Measurements from ENCODE around the gene EFNA1. TPM values are rescaled to one million over a fixed set of nuclear protein-coding genes. Genes with fewer than 3 reads are reported as not detected.

The EFNA1 gene
- total RNA-seq (107 and 111 TPM in 2 replicates), polyA plus RNA-seq (289 and 295 TPM in 2 replicates), polyA minus RNA-seq (211 and 255 TPM in 2 replicates), Bru-seq, nascent RNA (percentile 77 among the genes with signal in this experiment), BruChase-seq, experiment 1, labeled RNA remaining after a 6-hour chase (percentile 87 among the genes with signal in this experiment), BruChase-seq, experiment 2, labeled RNA remaining after a 2-hour chase (percentile 92 among the genes with signal in this experiment)
- polyA plus RNA-seq (2011; cell fraction: cytosol; rRNA removed) = 268 and 300 TPM in 2 replicates
- 383 and 395 TPM in 2 replicates for polyA plus RNA-seq (2011; cell fraction: nucleus; rRNA removed)
- 46.9 and 49.6 TPM in 2 replicates for polyA plus RNA-seq (2012)
- 133 TPM for polyA minus RNA-seq (2011; cell fraction: cytosol; rRNA and poly(A)+ RNA removed)
- polyA minus RNA-seq (2011; cell fraction: nucleus; rRNA and poly(A)+ RNA removed) = 87.5 and 107 TPM in 2 replicates
- long read RNA-seq, transcript EFNA1-201 (4 exons, 1,444 nt) = minor isoform, 78 of 496 reads
- long read RNA-seq, transcript EFNA1-204 (5 exons, 1,083 nt) = minor isoform, 6 of 496 reads
- long read RNA-seq, transcript EFNA1-203 (4 exons, 1,288 nt) = minor isoform, 8 of 496 reads
- long read RNA-seq, transcript EFNA1-202 (5 exons, 1,926 nt) = major isoform, 360 of 496 reads
- long read RNA-seq, partial matches to known transcripts = 34 of 496 reads
- long read RNA-seq, other reads (novel, unspliced or antisense) = 9 of 496 reads

DNA sequence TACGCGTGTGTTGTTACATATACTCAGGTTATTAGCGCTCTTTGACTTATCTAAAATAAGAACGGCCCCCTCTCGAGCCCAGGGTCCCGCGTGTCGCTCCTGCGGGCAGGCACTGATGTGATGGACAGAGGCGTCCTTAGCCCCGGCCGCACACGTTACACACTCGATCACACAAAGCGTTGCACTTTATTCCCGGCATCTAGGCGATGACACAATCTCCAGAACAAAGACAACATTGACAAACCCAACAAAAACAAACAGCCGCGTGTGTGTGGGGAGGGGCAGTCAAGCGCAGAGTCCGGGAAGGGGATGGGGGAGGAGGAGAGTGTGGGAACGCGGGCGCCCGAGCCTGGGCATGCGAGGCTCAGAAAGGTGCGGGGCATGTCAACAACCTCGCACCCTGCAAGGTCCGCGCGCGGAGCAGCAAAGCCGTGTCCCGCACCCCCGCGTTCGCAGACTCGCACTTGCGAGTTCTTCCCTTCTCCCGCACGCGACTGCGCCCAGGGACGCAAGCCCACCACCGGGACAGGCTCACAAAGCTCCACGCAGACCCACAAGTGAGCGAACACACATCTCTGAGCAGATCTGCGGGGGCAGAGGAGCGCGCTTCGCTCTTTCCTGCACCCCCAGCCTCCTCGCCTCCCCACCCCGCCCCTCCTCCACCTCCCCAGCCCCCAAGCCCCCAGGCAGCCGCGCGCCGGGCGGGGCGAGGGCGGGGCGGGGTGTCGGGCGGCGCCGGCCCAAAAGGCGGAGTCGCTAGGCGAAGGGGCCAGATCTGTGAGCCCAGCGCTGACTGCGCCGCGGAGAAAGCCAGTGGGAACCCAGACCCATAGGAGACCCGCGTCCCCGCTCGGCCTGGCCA, at the start of gene EFNA1:
Gene EFNA1, plus strand, starts transcription at position 772 of the 862 bp plus-strand sequence. CDS start 102 bp downstream, outside the sequence.
- DNase-seq (ENCODE audit: low read depth, low spot score) = peak; percentile 93
- POLR2A ChIA-PET = no interaction called here
- BruUV-seq (replicated peaks) = no TSS peak

More for the DNA sequence above, at the start of gene EFNA1:
- peak; percentile 93 for FAIRE-seq
- peak within 1 kb of the TSS; percentile 51 to 95 (median 91) for H3K4me3 ChIP-seq (replicated peaks in 1 of 3; ENCODE audit: insufficient read depth in 1 of 3, low read depth in 1 of 3, low read length in 3 of 3)
- intact Hi-C loops (cut with micrococcal nuclease) = loop anchor here (1.0 to 5.0 kb wide), 4 partner anchors 8 to 155 kb away; partner anchors contain the start of genes CKS1B, DPM3, SHC1 and SLC50A1
- peaks cover 59% of the 10 kb centered on the region for H3K4me1 ChIP-seq (ENCODE audit: control insufficient read depth, extremely low read depth, insufficient read depth, low read length)
- H2AFZ ChIP-seq (ENCODE audit: low read depth, low read length) = peak within 1 kb of the TSS; percentile 46
- TF ChIP-seq MYC (IDR thresholded peaks at IDR 0.05; ENCODE audit: low read depth, low read length) (peak; percentile 14), EZH2 (IDR thresholded peaks at IDR 0.05; ENCODE audit: borderline replicate concordance, low read depth, low read length, severe bottlenecking) (no peak), POLR2A (IDR thresholded peaks at IDR 0.05; ENCODE audit: low read depth, low read length) (peak; percentile 95), JUN (IDR thresholded peaks at IDR 0.05; ENCODE audit: borderline replicate concordance, insufficient read depth, insufficient read length, low read depth) (no peak), FOS (IDR thresholded peaks at IDR 0.05; ENCODE audit: borderline replicate concordance, insufficient read depth, low read length) (no peak), CTCF (IDR thresholded peaks at IDR 0.05; ENCODE audit: extremely low read depth in 1 of 2, insufficient read depth in 1 of 2, low read depth in 1 of 2, low read length in 2 of 2) (no peak), POLR2AphosphoS5 (IDR thresholded peaks at IDR 0.05; ENCODE audit: insufficient read depth, low read depth, low read length) (peak; percentile 85), GATA2 (IDR thresholded peaks at IDR 0.05; ENCODE audit: insufficient read depth, insufficient read length, low read depth, low read length) (no peak)
- TF ChIP-seq, protein P1, sequence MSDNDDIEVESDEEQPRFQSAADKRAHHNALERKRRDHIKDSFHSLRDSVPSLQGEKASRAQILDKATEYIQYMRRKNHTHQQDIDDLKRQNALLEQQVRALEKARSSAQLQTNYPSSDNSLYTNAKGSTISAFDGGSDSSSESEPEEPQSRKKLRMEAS (IDR thresholded peaks at IDR 0.05; ENCODE audit: insufficient read depth, insufficient read length) = peak; percentile 39
- no peaks in the 10 kb centered on the region for H4K20me1 ChIP-seq (replicated peaks; ENCODE audit: control insufficient read depth, extremely low read depth, insufficient read depth, low read length)
- peak within 1 kb of the TSS; percentile 68 for H3K27ac ChIP-seq (ENCODE audit: insufficient read depth, low read depth, low read length)
- dilution Hi-C loops (cut with MboI; ENCODE audit: extremely low pct_ligation_motif_present, low sequenced_read_pairs) = no loop called here
- H3K27me3 ChIP-seq (ENCODE audit: control insufficient read depth in 2 of 2, insufficient read depth in 2 of 2, low read length in 2 of 2) = no peaks in the 10 kb centered on the region
- peak within 1 kb of the TSS; percentile 92 for H3K9ac ChIP-seq (replicated peaks; ENCODE audit: extremely low read depth, insufficient read depth, low read length)
- H3K36me3 ChIP-seq (ENCODE audit: control insufficient read depth in 2 of 2, extremely low read depth in 1 of 2, insufficient read depth in 2 of 2, low read length in 2 of 2) = peaks cover 10 to 15% of the 10 kb centered on the region in 2 experiments
- no peaks in the 10 kb centered on the region for H3K9me1 ChIP-seq (replicated peaks; ENCODE audit: control insufficient read depth, extremely low read depth, insufficient read depth, low read length)
- CTCF ChIA-PET = interaction anchor here (0.8 to 15.5 kb wide), 5 partner anchors 9 to 66 kb away, joined by 3 to 204 read pairs (median 4); no protein-coding TSS in a partner anchor
- H3K79me2 ChIP-seq (ENCODE audit: control insufficient read depth, insufficient read depth, low read length) = peaks cover 29% of the 10 kb centered on the region
- H3K9me3 ChIP-seq (replicated peaks; ENCODE audit: control insufficient read depth, insufficient read depth, low read length) = no peaks in the 10 kb centered on the region
- H3K4me2 ChIP-seq (ENCODE audit: insufficient read depth, low read length) = peak within 1 kb of the TSS; percentile 87
